HFF-Myc (cell line): Measurements from ENCODE around the gene RIGI.

Experiments
- DNase-seq: peaks from one replicate; pipeline ENCODE4 v3.0.0-alpha.2; 2011; ENCODE audit warnings: low read depth; ENCODE audit errors: extremely low read depth
- H3K4me3 ChIP-seq: replicated peaks from 2 replicates; pipeline ENCODE4 v1.5.1; 2011; ENCODE audit warnings: low read depth, mild to moderate bottlenecking, control low read depth, low read length
- TF ChIP-seq, protein P1 (sequence below): IDR thresholded peaks from 2 replicates; pipeline ENCODE4 v1.5.1; 2012; ENCODE audit warnings: mild to moderate bottlenecking, low read depth, low read length, control low read depth; ENCODE audit errors: missing control alignments

The RIGI gene

DNA sequence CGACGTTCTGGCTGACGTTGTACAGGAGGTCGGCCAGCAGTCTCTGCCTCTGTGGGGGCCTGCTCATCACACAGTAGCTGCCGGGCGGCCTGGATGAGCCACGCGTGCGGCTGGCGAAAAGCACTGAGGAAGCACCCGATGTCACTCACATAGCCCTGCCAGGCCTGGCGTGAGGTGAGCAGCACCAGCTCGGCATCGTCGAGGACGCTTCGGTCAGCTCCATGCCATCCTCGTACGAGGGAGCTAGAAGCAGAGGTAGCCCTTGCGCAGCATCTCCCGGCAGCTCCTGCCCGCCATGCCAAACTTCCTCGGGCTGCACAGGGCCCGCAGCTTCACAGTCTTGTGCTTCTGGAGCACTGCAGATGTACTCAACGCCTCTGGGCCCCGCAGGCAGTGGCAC lies 40.8 kb upstream of the RIGI start:
- no peak overlapping the region for H3K4me3 ChIP-seq
- TF ChIP-seq, protein P1, sequence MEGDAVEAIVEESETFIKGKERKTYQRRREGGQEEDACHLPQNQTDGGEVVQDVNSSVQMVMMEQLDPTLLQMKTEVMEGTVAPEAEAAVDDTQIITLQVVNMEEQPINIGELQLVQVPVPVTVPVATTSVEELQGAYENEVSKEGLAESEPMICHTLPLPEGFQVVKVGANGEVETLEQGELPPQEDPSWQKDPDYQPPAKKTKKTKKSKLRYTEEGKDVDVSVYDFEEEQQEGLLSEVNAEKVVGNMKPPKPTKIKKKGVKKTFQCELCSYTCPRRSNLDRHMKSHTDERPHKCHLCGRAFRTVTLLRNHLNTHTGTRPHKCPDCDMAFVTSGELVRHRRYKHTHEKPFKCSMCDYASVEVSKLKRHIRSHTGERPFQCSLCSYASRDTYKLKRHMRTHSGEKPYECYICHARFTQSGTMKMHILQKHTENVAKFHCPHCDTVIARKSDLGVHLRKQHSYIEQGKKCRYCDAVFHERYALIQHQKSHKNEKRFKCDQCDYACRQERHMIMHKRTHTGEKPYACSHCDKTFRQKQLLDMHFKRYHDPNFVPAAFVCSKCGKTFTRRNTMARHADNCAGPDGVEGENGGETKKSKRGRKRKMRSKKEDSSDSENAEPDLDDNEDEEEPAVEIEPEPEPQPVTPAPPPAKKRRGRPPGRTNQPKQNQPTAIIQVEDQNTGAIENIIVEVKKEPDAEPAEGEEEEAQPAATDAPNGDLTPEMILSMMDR = no peak
- DNase-seq = no peak

- DNase-seq = no peak
- no peak overlapping the region for H3K4me3 ChIP-seq
- TF ChIP-seq, protein P1 = no peak
Measured at GRCh38 chr9:32565967-32566366, 40.0 kb upstream of the RIGI start.

GRCh38 chr9:32558408-32558934 lies 32.5 kb upstream of the RIGI start:
- TF ChIP-seq, protein P1 = no peak
- DNase-seq = no peak
- H3K4me3 ChIP-seq = no peak overlapping the region

- DNase-seq = no peak
- TF ChIP-seq, protein P1 = no peak
- no peak overlapping the region for H3K4me3 ChIP-seq
Measured at GRCh38 chr9:32554591-32554990, 28.6 kb upstream of the RIGI start.

- no peak for DNase-seq
- TF ChIP-seq, protein P1 = no peak
- no peak overlapping the region for H3K4me3 ChIP-seq
Measured at GRCh38 chr9:32554107-32554506, 28.1 kb upstream of the RIGI start.

DNA sequence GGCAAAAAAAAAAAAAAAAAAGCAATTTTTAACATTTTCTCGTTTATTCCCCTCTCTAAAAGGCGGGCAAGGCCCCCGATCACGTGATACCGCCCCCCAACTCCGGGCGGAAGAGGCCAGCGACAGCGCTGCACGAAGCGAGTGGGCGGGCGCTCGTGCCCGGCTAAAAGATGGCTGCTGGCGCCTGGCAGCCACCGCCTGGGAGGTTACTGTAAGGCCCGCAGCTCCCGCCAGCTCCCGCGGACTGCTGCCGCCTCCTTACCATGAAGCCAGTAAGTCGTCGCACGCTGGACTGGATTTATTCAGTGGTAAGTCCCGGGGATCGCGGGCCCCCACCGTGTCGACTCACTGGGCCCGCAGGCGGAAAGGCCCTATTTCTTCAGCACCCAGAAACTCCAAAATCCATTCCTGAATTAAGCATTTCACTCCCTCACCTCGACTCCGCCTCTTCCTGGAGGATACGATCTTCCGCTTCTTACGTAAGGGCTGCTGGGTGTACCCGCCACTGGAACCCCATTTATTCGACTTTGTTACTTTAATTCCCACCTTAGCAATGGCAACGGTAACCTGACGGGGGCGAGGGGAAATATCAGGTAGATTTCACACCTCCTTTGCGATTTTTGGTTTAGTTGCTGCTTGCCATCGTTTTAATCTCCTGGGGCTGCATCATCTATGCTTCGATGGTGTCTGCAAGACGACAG lies 26.3 kb upstream of the RIGI start, which contains the start of the genes SMIM27 and TOPORS:
Gene SMIM27, plus strand, starts transcription at position 156 of the 701 bp plus-strand sequence. Its CDS starts 108 bp downstream, at position 264.
Gene TOPORS, minus strand, starts transcription at position 415 of the 701 bp plus-strand sequence. Its CDS starts 150 bp downstream, at position 265.
- TF ChIP-seq, protein P1 = no peak
- H3K4me3 ChIP-seq = peak within 1 kb of the TSS; percentile 79
- DNase-seq = peak; percentile 69
